Right lobe of liver (tissue), 4 donors: ENCODE data around the gene SLC16A9.

Source experiments
- POLR2A ChIP-seq: fragments of 450-650 bp; IDR thresholded peaks from one replicate; pipeline ENCODE4 v1.6.1; 2017; ENCODE audit warnings: antibody characterized with exemption, mild to moderate bottlenecking
- TF ChIP-seq, protein P1 (sequence below), 4 donors: fragments of 200-600 bp in 3 of 4; fragments of 450-650 bp in 1 of 4; IDR thresholded peaks; one replicate each; pipeline versions ENCODE4 v1.5.1 to v1.8.0; 2016 to 2022; ENCODE audit warnings: antibody characterized with exemption in 4 of 4, mild to moderate bottlenecking in 2 of 4
- donor health status: DM: no; HTN: no; CAD: no.
- donor health status: DM: no; HTN: no; CAD: no.
- donor health status: DM: no; HTN: yes; CAD: no.

DNA sequence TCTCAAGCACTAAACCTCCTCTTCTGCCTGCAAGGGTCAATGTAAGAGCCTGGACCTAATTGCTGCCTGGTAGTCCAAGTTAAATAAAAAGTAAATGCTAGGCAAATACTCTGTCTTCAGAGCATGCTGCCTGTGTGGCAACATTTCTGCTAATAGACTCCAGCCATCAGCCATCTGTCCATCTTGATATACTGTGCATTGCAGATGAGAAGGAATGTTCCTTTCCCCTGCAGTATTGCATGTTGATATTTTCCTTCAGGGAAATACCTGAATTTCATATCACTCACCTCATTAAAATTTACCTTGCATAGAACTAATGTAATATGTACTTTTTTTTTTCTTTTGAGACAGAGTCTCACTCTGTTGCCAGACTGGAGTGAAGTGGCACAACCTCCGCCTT is 87.9 kb downstream of the SLC16A9 start:
- TF ChIP-seq, protein P1, sequence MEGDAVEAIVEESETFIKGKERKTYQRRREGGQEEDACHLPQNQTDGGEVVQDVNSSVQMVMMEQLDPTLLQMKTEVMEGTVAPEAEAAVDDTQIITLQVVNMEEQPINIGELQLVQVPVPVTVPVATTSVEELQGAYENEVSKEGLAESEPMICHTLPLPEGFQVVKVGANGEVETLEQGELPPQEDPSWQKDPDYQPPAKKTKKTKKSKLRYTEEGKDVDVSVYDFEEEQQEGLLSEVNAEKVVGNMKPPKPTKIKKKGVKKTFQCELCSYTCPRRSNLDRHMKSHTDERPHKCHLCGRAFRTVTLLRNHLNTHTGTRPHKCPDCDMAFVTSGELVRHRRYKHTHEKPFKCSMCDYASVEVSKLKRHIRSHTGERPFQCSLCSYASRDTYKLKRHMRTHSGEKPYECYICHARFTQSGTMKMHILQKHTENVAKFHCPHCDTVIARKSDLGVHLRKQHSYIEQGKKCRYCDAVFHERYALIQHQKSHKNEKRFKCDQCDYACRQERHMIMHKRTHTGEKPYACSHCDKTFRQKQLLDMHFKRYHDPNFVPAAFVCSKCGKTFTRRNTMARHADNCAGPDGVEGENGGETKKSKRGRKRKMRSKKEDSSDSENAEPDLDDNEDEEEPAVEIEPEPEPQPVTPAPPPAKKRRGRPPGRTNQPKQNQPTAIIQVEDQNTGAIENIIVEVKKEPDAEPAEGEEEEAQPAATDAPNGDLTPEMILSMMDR (IDR thresholded peaks at IDR 0.05): no peak
- no peak for TF ChIP-seq POLR2A
